Measurements from ENCODE around the gene MTERF1.

The MTERF1 gene

GRCh38 chr7:91912494-91912893 is 32.0 kb upstream of the MTERF1 start:
- no peak overlapping the region for H3K4me2 ChIP-seq (ENCODE audit: low read length)
- H3K36me3 ChIP-seq (ENCODE audit: control insufficient read depth in 1 of 2, insufficient read depth in 2 of 2, low read length in 2 of 2): no peaks in the 10 kb centered on the region
- no peak overlapping the region for H3K27ac ChIP-seq (ENCODE audit: low read depth, low read length)
- no peaks in the 10 kb centered on the region for H3K79me2 ChIP-seq (ENCODE audit: control insufficient read depth, insufficient read depth, low read length, poor library complexity)
- H3K4ac ChIP-seq (ENCODE audit: low read depth, low read length): no peak overlapping the region
- no peak overlapping the region for H3K23ac ChIP-seq (ENCODE audit: low read length)
- no peak overlapping the region for H3K14ac ChIP-seq (ENCODE audit: low read length)
- no peak overlapping the region for H2BK120ac ChIP-seq (ENCODE audit: insufficient read depth, low read length, poor library complexity)
- DNase-seq: no peak
- H3K27me3 ChIP-seq (ENCODE audit: insufficient read depth, low read length): no peaks in the 10 kb centered on the region
- no peak overlapping the region for H2BK5ac ChIP-seq (ENCODE audit: low read depth, low read length, poor library complexity)
- H3K79me1 ChIP-seq (ENCODE audit: low read length): no peaks in the 10 kb centered on the region
- H3K4me3 ChIP-seq (ENCODE audit: low read depth, low read length): no peak overlapping the region
- H4K8ac ChIP-seq (ENCODE audit: low read depth, low read length): no peak overlapping the region
- H2AFZ ChIP-seq (ENCODE audit: insufficient read depth, low read length, poor library complexity): no peak overlapping the region
- H3K4me1 ChIP-seq (ENCODE audit: control insufficient read depth in 1 of 2, insufficient read depth in 2 of 2, low read length in 2 of 2): no peaks in the 10 kb centered on the region
- H3K18ac ChIP-seq (ENCODE audit: low read length): no peak overlapping the region
- no peak overlapping the region for H2BK12ac ChIP-seq (ENCODE audit: low read length)
- no peak overlapping the region for H2AK5ac ChIP-seq (ENCODE audit: low read length)
- no peak overlapping the region for H4K91ac ChIP-seq (ENCODE audit: low read depth, low read length)
- no peak overlapping the region for H3K9ac ChIP-seq (ENCODE audit: low read length)
- no peak overlapping the region for H4K12ac ChIP-seq (ENCODE audit: low read depth, low read length)
- no peaks in the 10 kb centered on the region for H3K9me3 ChIP-seq (ENCODE audit: insufficient read depth, low read depth, low read length)

DNA sequence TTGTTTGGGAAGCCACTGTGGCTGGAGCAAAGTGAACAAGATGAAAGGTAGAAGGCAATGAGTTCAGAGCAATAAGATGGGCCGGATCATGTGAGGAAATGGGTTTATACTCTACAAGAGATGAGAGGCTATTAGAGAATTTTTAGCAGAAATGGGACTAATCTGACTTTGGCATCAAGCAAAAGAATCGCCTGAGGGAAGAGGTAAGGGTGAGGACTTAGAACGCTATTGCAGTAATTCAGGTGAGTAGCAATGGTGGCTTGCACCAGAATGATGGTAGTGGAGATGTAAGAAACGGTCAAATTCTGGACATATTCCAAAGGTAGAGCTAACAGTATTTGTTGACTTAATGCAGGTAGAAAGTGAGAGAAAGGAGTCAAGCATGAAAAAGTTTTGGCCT is 30.6 kb upstream of the MTERF1 start:
- no peaks in the 10 kb centered on the region for H3K4me1 ChIP-seq (ENCODE audit: control insufficient read depth in 1 of 2, insufficient read depth in 2 of 2, low read length in 2 of 2)
- H2AFZ ChIP-seq (ENCODE audit: insufficient read depth, low read length, poor library complexity): no peak overlapping the region
- no peak overlapping the region for H4K8ac ChIP-seq (ENCODE audit: low read depth, low read length)
- H3K4ac ChIP-seq (ENCODE audit: low read depth, low read length): no peak overlapping the region
- H3K14ac ChIP-seq (ENCODE audit: low read length): no peak overlapping the region
- no peak overlapping the region for H3K18ac ChIP-seq (ENCODE audit: low read length)
- DNase-seq: peak; percentile 52 to 83
- no peak overlapping the region for H2BK120ac ChIP-seq (ENCODE audit: insufficient read depth, low read length, poor library complexity)
- H2AK5ac ChIP-seq (ENCODE audit: low read length): no peak overlapping the region
- H4K91ac ChIP-seq (ENCODE audit: low read depth, low read length): no peak overlapping the region
- H3K4me3 ChIP-seq (ENCODE audit: low read depth, low read length): no peak overlapping the region
- no peak overlapping the region for H2BK5ac ChIP-seq (ENCODE audit: low read depth, low read length, poor library complexity)
- no peak overlapping the region for H3K9ac ChIP-seq (ENCODE audit: low read length)
- H3K9me3 ChIP-seq (ENCODE audit: insufficient read depth, low read depth, low read length): no peaks in the 10 kb centered on the region
- H3K36me3 ChIP-seq (ENCODE audit: control insufficient read depth in 1 of 2, insufficient read depth in 2 of 2, low read length in 2 of 2): no peaks in the 10 kb centered on the region
- H3K79me2 ChIP-seq (ENCODE audit: control insufficient read depth, insufficient read depth, low read length, poor library complexity): no peaks in the 10 kb centered on the region
- H3K23ac ChIP-seq (ENCODE audit: low read length): no peak overlapping the region
- H4K12ac ChIP-seq (ENCODE audit: low read depth, low read length): no peak overlapping the region
- H2BK12ac ChIP-seq (ENCODE audit: low read length): no peak overlapping the region
- H3K27me3 ChIP-seq (ENCODE audit: insufficient read depth, low read length): no peaks in the 10 kb centered on the region
- no CpG with 5 or more reads among the region's 4 CpGs for WGBS (ENCODE audit: extremely low coverage, insufficient coverage, insufficient read length)
- H3K4me2 ChIP-seq (ENCODE audit: low read length): no peak overlapping the region
- no peak overlapping the region for H3K27ac ChIP-seq (ENCODE audit: low read depth, low read length)
- no peaks in the 10 kb centered on the region for H3K79me1 ChIP-seq (ENCODE audit: low read length)

DNA sequence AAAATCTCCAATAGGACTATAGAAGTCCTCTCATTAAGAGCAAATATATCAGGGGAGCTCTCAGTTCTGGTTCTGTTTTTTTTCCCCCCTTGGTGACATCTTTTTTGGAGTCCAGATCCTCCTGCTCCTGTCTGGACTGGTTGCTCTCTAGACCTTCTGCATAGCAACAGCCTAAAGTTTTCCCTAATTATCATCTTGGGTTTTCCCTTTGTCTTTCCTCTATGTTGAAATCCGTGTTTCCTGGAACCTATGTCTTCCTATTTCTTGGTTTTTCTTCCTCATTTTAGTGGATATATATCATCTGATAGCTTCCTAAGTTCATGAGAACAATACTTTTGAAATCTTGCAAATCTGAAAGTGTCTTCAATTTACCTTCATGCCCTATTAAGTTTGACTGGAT is 29.7 kb upstream of the MTERF1 start:
- no peaks in the 10 kb centered on the region for H3K79me2 ChIP-seq (ENCODE audit: control insufficient read depth, insufficient read depth, low read length, poor library complexity)
- no peaks in the 10 kb centered on the region for H3K9me3 ChIP-seq (ENCODE audit: insufficient read depth, low read depth, low read length)
- no peak overlapping the region for H3K4me3 ChIP-seq (ENCODE audit: low read depth, low read length)
- no peaks in the 10 kb centered on the region for H3K36me3 ChIP-seq (ENCODE audit: control insufficient read depth in 1 of 2, insufficient read depth in 2 of 2, low read length in 2 of 2)
- H3K4ac ChIP-seq (ENCODE audit: low read depth, low read length): no peak overlapping the region
- H2BK5ac ChIP-seq (ENCODE audit: low read depth, low read length, poor library complexity): no peak overlapping the region
- H3K27me3 ChIP-seq (ENCODE audit: insufficient read depth, low read length): no peaks in the 10 kb centered on the region
- H3K4me2 ChIP-seq (ENCODE audit: low read length): no peak overlapping the region
- H2BK120ac ChIP-seq (ENCODE audit: insufficient read depth, low read length, poor library complexity): no peak overlapping the region
- H2AFZ ChIP-seq (ENCODE audit: insufficient read depth, low read length, poor library complexity): no peak overlapping the region
- H2BK12ac ChIP-seq (ENCODE audit: low read length): no peak overlapping the region
- H3K18ac ChIP-seq (ENCODE audit: low read length): no peak overlapping the region
- no peaks in the 10 kb centered on the region for H3K79me1 ChIP-seq (ENCODE audit: low read length)
- H3K23ac ChIP-seq (ENCODE audit: low read length): no peak overlapping the region
- H3K27ac ChIP-seq (ENCODE audit: low read depth, low read length): no peak overlapping the region
- no peak overlapping the region for H4K91ac ChIP-seq (ENCODE audit: low read depth, low read length)
- no peak overlapping the region for H4K12ac ChIP-seq (ENCODE audit: low read depth, low read length)
- no peak overlapping the region for H2AK5ac ChIP-seq (ENCODE audit: low read length)
- WGBS (ENCODE audit: extremely low coverage, insufficient coverage, insufficient read length): no CpG with 5 or more reads among the region's 1 CpG
- DNase-seq: no peak
- H3K4me1 ChIP-seq (ENCODE audit: control insufficient read depth in 1 of 2, insufficient read depth in 2 of 2, low read length in 2 of 2): no peaks in the 10 kb centered on the region
- no peak overlapping the region for H3K9ac ChIP-seq (ENCODE audit: low read length)
- H3K14ac ChIP-seq (ENCODE audit: low read length): no peak overlapping the region
- no peak overlapping the region for H4K8ac ChIP-seq (ENCODE audit: low read depth, low read length)

- no peaks in the 10 kb centered on the region for H3K79me2 ChIP-seq (ENCODE audit: control insufficient read depth, insufficient read depth, low read length, poor library complexity)
- no peak for DNase-seq
- no peak overlapping the region for H2BK12ac ChIP-seq (ENCODE audit: low read length)
- no peak overlapping the region for H3K27ac ChIP-seq (ENCODE audit: low read depth, low read length)
- H3K4me3 ChIP-seq (ENCODE audit: low read depth, low read length): no peak overlapping the region
- no peak overlapping the region for H2AFZ ChIP-seq (ENCODE audit: insufficient read depth, low read length, poor library complexity)
- H3K18ac ChIP-seq (ENCODE audit: low read length): no peak overlapping the region
- no peak overlapping the region for H2BK120ac ChIP-seq (ENCODE audit: insufficient read depth, low read length, poor library complexity)
- H4K8ac ChIP-seq (ENCODE audit: low read depth, low read length): no peak overlapping the region
- H3K27me3 ChIP-seq (ENCODE audit: insufficient read depth, low read length): no peaks in the 10 kb centered on the region
- H4K91ac ChIP-seq (ENCODE audit: low read depth, low read length): no peak overlapping the region
- no peaks in the 10 kb centered on the region for H3K79me1 ChIP-seq (ENCODE audit: low read length)
- H3K9ac ChIP-seq (ENCODE audit: low read length): no peak overlapping the region
- WGBS (ENCODE audit: extremely low coverage, insufficient coverage, insufficient read length): no CpG with 5 or more reads among the region's 1 CpG
- no peak overlapping the region for H3K4me2 ChIP-seq (ENCODE audit: low read length)
- no peak overlapping the region for H4K12ac ChIP-seq (ENCODE audit: low read depth, low read length)
- no peaks in the 10 kb centered on the region for H3K4me1 ChIP-seq (ENCODE audit: control insufficient read depth in 1 of 2, insufficient read depth in 2 of 2, low read length in 2 of 2)
- no peaks in the 10 kb centered on the region for H3K36me3 ChIP-seq (ENCODE audit: control insufficient read depth in 1 of 2, insufficient read depth in 2 of 2, low read length in 2 of 2)
- no peak overlapping the region for H3K14ac ChIP-seq (ENCODE audit: low read length)
- H2BK5ac ChIP-seq (ENCODE audit: low read depth, low read length, poor library complexity): no peak overlapping the region
- no peaks in the 10 kb centered on the region for H3K9me3 ChIP-seq (ENCODE audit: insufficient read depth, low read depth, low read length)
- H2AK5ac ChIP-seq (ENCODE audit: low read length): no peak overlapping the region
- H3K23ac ChIP-seq (ENCODE audit: low read length): no peak overlapping the region
- H3K4ac ChIP-seq (ENCODE audit: low read depth, low read length): no peak overlapping the region
Observed at GRCh38 chr7:91899563-91899962, 19.1 kb upstream of the MTERF1 start.
